MCF 10A (cell line): Measurements from ENCODE around the gene MITF. TPM values are rescaled to one million over a fixed set of nuclear protein-coding genes. Genes with fewer than 3 reads are reported as not detected.

Source experiments
- BruUV-seq: library from RNA; stranded (reverse); fragments of 400-500 nt; replicated peaks from 2 replicates; lab custom pipeline; 2021; lab: Mats Ljungman, UMichigan
- CTCF ChIA-PET: fragments of 300-600 bp; sonication (Branson Sonifier 250); formaldehyde crosslinking; extraction: SDS; loops from one replicate; lab custom pipeline; 2021; ENCODE audit warnings: antibody characterized with exemption, inconsistent platforms; lab: Yijun Ruan, JAX
- POLR2A ChIA-PET: fragments of 300-600, 350-650 bp; sonication (Branson Sonifier 250); formaldehyde crosslinking; extraction: SDS; loops from one replicate; lab custom pipeline; 2020; ENCODE audit warnings: antibody characterized with exemption, inconsistent platforms; lab: Yijun Ruan, JAX
- DNase-seq: peaks from one replicate; pipeline ENCODE4 v3.0.0-alpha.2; 2018; ENCODE audit not compliant: unreplicated experiment
- H3K27ac Mint-ChIP-seq: one replicate; pipeline ENCODE4 v1.8.0; 2022; ENCODE audit warnings: mild to moderate bottlenecking, low read depth, mixed read lengths; ENCODE audit not compliant: unreplicated experiment
- H3K27me3 Mint-ChIP-seq: one replicate; pipeline ENCODE4 v1.8.0; 2022; ENCODE audit warnings: mixed read lengths; ENCODE audit not compliant: insufficient read depth, unreplicated experiment
- H3K36me3 Mint-ChIP-seq: one replicate; pipeline ENCODE4 v1.8.0; 2022; ENCODE audit warnings: mild to moderate bottlenecking, moderate library complexity, mixed read lengths; ENCODE audit not compliant: insufficient read depth, unreplicated experiment
- H3K4me1 Mint-ChIP-seq: one replicate; pipeline ENCODE4 v1.8.0; 2022; ENCODE audit warnings: mixed read lengths; ENCODE audit not compliant: insufficient read depth, unreplicated experiment
- H3K4me3 Mint-ChIP-seq: one replicate; pipeline ENCODE4 v1.8.0; 2022; ENCODE audit warnings: mild to moderate bottlenecking, moderate library complexity, mixed read lengths; ENCODE audit not compliant: unreplicated experiment
- H3K9me3 Mint-ChIP-seq: one replicate; pipeline ENCODE4 v1.8.0; 2022; ENCODE audit warnings: mixed read lengths; ENCODE audit not compliant: unreplicated experiment
- CTCF ChIP-seq: fragments of 200-600 bp; IDR thresholded peaks from one replicate; pipeline ENCODE4 v1.8.0; 2022; ENCODE audit warnings: antibody characterized with exemption, mild to moderate bottlenecking; ENCODE audit not compliant: unreplicated experiment
- intact Hi-C: fragments of 100-400 bp; cut with micrococcal nuclease; formaldehyde crosslinking; loops from 2 replicates; pipeline ENCODE4 v1.14.1; 2022
- total RNA-seq: library from RNA; stranded (reverse); gene quantifications from 2 replicates; pipeline ENCODE4 v1.2.3, GENCODE V29; 2022

The MITF gene
- total RNA-seq, 1 experiment from 2014 or later = 16.1 TPM

- no TSS peak for BruUV-seq
- intact Hi-C loops = no loop called here
Observed at GRCh38 chr3:69925506-69925905, 186.2 kb downstream of the MITF start.

GRCh38 chr3:69926385-69926784, 187.1 kb downstream of the MITF start:
- POLR2A ChIA-PET = interaction anchor here (0.7 kb wide), 2 partner anchors 17 to 88 kb away, joined by 3 read pairs; no protein-coding TSS in a partner anchor
- H3K9me3 Mint-ChIP-seq = no peaks in the 10 kb centered on the region

More at GRCh38 chr3:69925506-69925905, 186.2 kb downstream of the MITF start:
- Mint-ChIP-seq H3K36me3 (no peaks in the 10 kb centered on the region), H3K9me3 (no peaks in the 10 kb centered on the region), H3K4me1 (no peaks in the 10 kb centered on the region), H3K4me3 (no peak overlapping the region), H3K27me3 (no peaks in the 10 kb centered on the region), H3K27ac (no peak overlapping the region)
- no peak for DNase-seq
- no peak for TF ChIP-seq CTCF
- POLR2A ChIA-PET = interaction anchor here (0.7 kb wide), 1 partner anchor 18 kb away, joined by 3 read pairs; no protein-coding TSS in a partner anchor
- CTCF ChIA-PET = interaction anchor here (1.1 to 1.7 kb wide), 2 partner anchors 22 to 23 kb away, joined by 4 to 9 read pairs; no protein-coding TSS in a partner anchor

GRCh38 chr3:69927571-69927970, 188.3 kb downstream of the MITF start:
- TF ChIP-seq CTCF = no peak
- Mint-ChIP-seq H3K9me3 (no peaks in the 10 kb centered on the region), H3K27me3 (no peaks in the 10 kb centered on the region), H3K4me1 (no peaks in the 10 kb centered on the region), H3K27ac (no peak overlapping the region), H3K4me3 (no peak overlapping the region), H3K36me3 (no peaks in the 10 kb centered on the region)
- DNase-seq = no peak
- CTCF ChIA-PET = no interaction called here
- intact Hi-C loops = no loop called here
- no TSS peak for BruUV-seq
- POLR2A ChIA-PET = no interaction called here

More at GRCh38 chr3:69926385-69926784, 187.1 kb downstream of the MITF start:
- no peaks in the 10 kb centered on the region for H3K27me3 Mint-ChIP-seq
- no peaks in the 10 kb centered on the region for H3K4me1 Mint-ChIP-seq
- no peaks in the 10 kb centered on the region for H3K36me3 Mint-ChIP-seq
- no peak overlapping the region for H3K27ac Mint-ChIP-seq
- BruUV-seq = no TSS peak
- intact Hi-C loops = no loop called here
- H3K4me3 Mint-ChIP-seq = no peak overlapping the region
- no peak for DNase-seq
- no peak for TF ChIP-seq CTCF
- CTCF ChIA-PET = interaction anchor here (0.5 to 1.1 kb wide), 2 partner anchors 22 to 612 kb away, joined by 4 to 9 read pairs; no protein-coding TSS in a partner anchor

GRCh38 chr3:69929019-69929418, 189.8 kb downstream of the MITF start:
- ChIA-PET POLR2A (interaction anchor here (0.7 kb wide), 1 partner anchor 9 kb away, joined by 3 read pairs; no protein-coding TSS in a partner anchor), CTCF (interaction anchor here (0.6 to 1.2 kb wide), 2 partner anchors 19 to 44 kb away, joined by 3 to 4 read pairs; no protein-coding TSS in a partner anchor)
- intact Hi-C loops = no loop called here
- H3K36me3 Mint-ChIP-seq = no peaks in the 10 kb centered on the region
- no peak for TF ChIP-seq CTCF
- no peak overlapping the region for H3K4me3 Mint-ChIP-seq
- no peak for DNase-seq
- no peak overlapping the region for H3K27ac Mint-ChIP-seq
- H3K9me3 Mint-ChIP-seq = no peaks in the 10 kb centered on the region
- no peaks in the 10 kb centered on the region for H3K27me3 Mint-ChIP-seq
- H3K4me1 Mint-ChIP-seq = no peaks in the 10 kb centered on the region
- no TSS peak for BruUV-seq
